Measurements from ENCODE around the gene POC1A. TPM values are rescaled to one million over a fixed set of nuclear protein-coding genes. Genes with fewer than 3 reads are reported as not detected.

POC1A gene
- total RNA-seq, 1 experiment from 2014 or later = 29.0 TPM

- no peak overlapping the region for H3K4me3 Mint-ChIP-seq
- Histone ChIP-seq H2AFZ (ENCODE audit: low read length) (no peak overlapping the region), H2BK12ac (ENCODE audit: insufficient read length, low read depth, low read length) (no peak overlapping the region), H3K4ac (ENCODE audit: low read depth, low read length) (no peak overlapping the region), H3K4me1 (ENCODE audit: insufficient read depth, low read length) (no peaks in the 10 kb centered on the region), H3K79me1 (ENCODE audit: insufficient read depth, low read depth, low read length, poor library complexity, severe bottlenecking) (no peaks in the 10 kb centered on the region), H3K14ac (ENCODE audit: insufficient read depth, low read length) (no peak overlapping the region), H2BK5ac (ENCODE audit: insufficient read length, low read length) (no peak overlapping the region), H4K20me1 (ENCODE audit: control insufficient read depth, insufficient read depth, insufficient read length) (no peaks in the 10 kb centered on the region), H3K4me2 (ENCODE audit: insufficient read depth, insufficient read length, low read length) (no peak overlapping the region), H4K5ac (ENCODE audit: insufficient read length, low read depth, low read length) (no peak overlapping the region), H3K27ac (ENCODE audit: insufficient read length, low read depth, low read length) (no peak overlapping the region), H4K8ac (replicated peaks; ENCODE audit: insufficient read length, low read depth, low read length) (no peak overlapping the region), H2BK15ac (ENCODE audit: low read depth, low read length) (no peak overlapping the region), H3K18ac (ENCODE audit: insufficient read length, low read depth, low read length) (no peak overlapping the region), H4K91ac (ENCODE audit: insufficient read length, low read depth, low read length) (no peak overlapping the region), H2BK120ac (ENCODE audit: low read depth, low read length, poor library complexity, severe bottlenecking) (no peak overlapping the region), H3K23ac (ENCODE audit: insufficient read length, low read depth, low read length) (no peak overlapping the region), H3K56ac (ENCODE audit: insufficient read length, low read depth, low read length) (no peak overlapping the region), H3K9ac (ENCODE audit: extremely low read depth, insufficient read length, low read length) (no peak overlapping the region), H2AK5ac (ENCODE audit: insufficient read length, low read length) (no peak overlapping the region), H3K23me2 (ENCODE audit: insufficient read length, low read depth, low read length, poor library complexity, severe bottlenecking) (no peaks in the 10 kb centered on the region), H2BK20ac (ENCODE audit: low read depth, low read length, poor library complexity, severe bottlenecking) (no peak overlapping the region), H3K79me2 (ENCODE audit: insufficient read depth, low read length) (no peaks in the 10 kb centered on the region), H3T11ph (ENCODE audit: low read length) (no peak overlapping the region), H3K9me3 (ENCODE audit: control insufficient read depth, low read depth, low read length) (no peaks in the 10 kb centered on the region), H3K27me3 (ENCODE audit: insufficient read depth, low read length) (no peaks in the 10 kb centered on the region)
- no peak overlapping the region for H3K27ac Mint-ChIP-seq
- peaks cover 0 to 17% of the 10 kb centered on the region in 2 experiments; a peak in 2 of 4 replicates for H3K4me1 Mint-ChIP-seq
- H3K27me3 Mint-ChIP-seq (ENCODE audit: low read depth) = no peaks in the 10 kb centered on the region
- no peak for TF ChIP-seq CTCF (conservative IDR thresholded peaks at IDR 0.05)
- no CpG with 5 or more reads among the region's 10 CpGs for WGBS (ENCODE audit: extremely low coverage, insufficient read length, low lambda C conversion rate)
- DNase-seq = no peak
- H3K36me3 Mint-ChIP-seq (ENCODE audit: insufficient read depth in 1 of 3, low read depth in 3 of 3) = peaks cover 0 to 8% (median 3%) of the 10 kb centered on the region in 3 experiments; a peak in 4 of 7 replicates
- H3K9me3 Mint-ChIP-seq = no peaks in the 10 kb centered on the region
Observed at GRCh38 chr3:52085681-52086282, 68.4 kb downstream of the POC1A start.

Data from H9 (cell line).